Uterus (tissue), 2 donors: ENCODE results near the gene NAV2.

ENCODE experiments used
- POLR2A ChIP-seq, 2 donors: fragments of 450-650 bp; IDR thresholded peaks; one replicate each; pipeline ENCODE4 v1.6.1; 2016; ENCODE audit warnings: antibody characterized with exemption in 2 of 2, mild to moderate bottlenecking in 1 of 2, moderate library complexity in 1 of 2
- TF ChIP-seq, protein P1 (sequence below), 4 experiments: fragments of 200-600 bp in 2 of 4; fragments of 450-650 bp in 2 of 4; sonication (generic) in 2 of 4; IDR thresholded peaks; one replicate each; pipeline ENCODE4 v1.5.1; 2016 to 2019; ENCODE audit warnings: antibody characterized with exemption in 4 of 4, mild to moderate bottlenecking in 2 of 4, moderate library complexity in 1 of 4

DNA sequence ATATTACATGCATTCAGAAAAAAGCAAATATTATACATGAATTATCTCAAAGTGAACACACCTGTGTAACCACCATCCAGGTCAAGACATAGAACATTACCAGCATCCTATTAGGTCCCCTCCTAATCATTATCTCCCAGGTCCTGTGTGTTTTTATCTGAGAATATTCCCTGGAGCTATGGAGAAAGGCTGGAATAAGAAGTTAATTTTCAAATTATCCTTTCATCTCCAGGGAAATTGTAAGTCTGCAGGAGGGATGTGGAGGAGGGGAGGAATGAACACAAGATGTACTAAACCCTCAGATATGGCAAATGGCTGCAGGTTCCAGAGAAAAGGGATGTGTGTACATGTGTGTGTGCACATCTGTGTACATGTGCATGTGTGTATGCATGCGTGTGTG, 25.2 kb upstream of the NAV2 start:
- TF ChIP-seq, protein P1, sequence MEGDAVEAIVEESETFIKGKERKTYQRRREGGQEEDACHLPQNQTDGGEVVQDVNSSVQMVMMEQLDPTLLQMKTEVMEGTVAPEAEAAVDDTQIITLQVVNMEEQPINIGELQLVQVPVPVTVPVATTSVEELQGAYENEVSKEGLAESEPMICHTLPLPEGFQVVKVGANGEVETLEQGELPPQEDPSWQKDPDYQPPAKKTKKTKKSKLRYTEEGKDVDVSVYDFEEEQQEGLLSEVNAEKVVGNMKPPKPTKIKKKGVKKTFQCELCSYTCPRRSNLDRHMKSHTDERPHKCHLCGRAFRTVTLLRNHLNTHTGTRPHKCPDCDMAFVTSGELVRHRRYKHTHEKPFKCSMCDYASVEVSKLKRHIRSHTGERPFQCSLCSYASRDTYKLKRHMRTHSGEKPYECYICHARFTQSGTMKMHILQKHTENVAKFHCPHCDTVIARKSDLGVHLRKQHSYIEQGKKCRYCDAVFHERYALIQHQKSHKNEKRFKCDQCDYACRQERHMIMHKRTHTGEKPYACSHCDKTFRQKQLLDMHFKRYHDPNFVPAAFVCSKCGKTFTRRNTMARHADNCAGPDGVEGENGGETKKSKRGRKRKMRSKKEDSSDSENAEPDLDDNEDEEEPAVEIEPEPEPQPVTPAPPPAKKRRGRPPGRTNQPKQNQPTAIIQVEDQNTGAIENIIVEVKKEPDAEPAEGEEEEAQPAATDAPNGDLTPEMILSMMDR (IDR thresholded peaks at IDR 0.05): no peak
- no peak for TF ChIP-seq POLR2A (IDR thresholded peaks at IDR 0.05)
